ENCODE results near the gene COMMD1. TPM values are rescaled to one million over a fixed set of nuclear protein-coding genes. Genes with fewer than 3 reads are reported as not detected.

The COMMD1 gene
- polyA plus RNA-seq, 1 experiment: 44.6 TPM

- ChIA-PET CTCF (no interaction called here), POLR2A (no interaction called here)
- Histone ChIP-seq H3K4me3 (ENCODE audit: low read depth, low read length) (no peak overlapping the region), H3K36me3 (ENCODE audit: control insufficient read depth, insufficient read depth, low read length) (no peaks in the 10 kb centered on the region), H3K27me3 (ENCODE audit: control insufficient read depth, insufficient read depth, low read length) (no peaks in the 10 kb centered on the region)
- TF ChIP-seq, protein P1, sequence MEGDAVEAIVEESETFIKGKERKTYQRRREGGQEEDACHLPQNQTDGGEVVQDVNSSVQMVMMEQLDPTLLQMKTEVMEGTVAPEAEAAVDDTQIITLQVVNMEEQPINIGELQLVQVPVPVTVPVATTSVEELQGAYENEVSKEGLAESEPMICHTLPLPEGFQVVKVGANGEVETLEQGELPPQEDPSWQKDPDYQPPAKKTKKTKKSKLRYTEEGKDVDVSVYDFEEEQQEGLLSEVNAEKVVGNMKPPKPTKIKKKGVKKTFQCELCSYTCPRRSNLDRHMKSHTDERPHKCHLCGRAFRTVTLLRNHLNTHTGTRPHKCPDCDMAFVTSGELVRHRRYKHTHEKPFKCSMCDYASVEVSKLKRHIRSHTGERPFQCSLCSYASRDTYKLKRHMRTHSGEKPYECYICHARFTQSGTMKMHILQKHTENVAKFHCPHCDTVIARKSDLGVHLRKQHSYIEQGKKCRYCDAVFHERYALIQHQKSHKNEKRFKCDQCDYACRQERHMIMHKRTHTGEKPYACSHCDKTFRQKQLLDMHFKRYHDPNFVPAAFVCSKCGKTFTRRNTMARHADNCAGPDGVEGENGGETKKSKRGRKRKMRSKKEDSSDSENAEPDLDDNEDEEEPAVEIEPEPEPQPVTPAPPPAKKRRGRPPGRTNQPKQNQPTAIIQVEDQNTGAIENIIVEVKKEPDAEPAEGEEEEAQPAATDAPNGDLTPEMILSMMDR (IDR thresholded peaks at IDR 0.05; ENCODE audit: insufficient read depth, low read depth, low read length): no peak
- DNase-seq (ENCODE audit: low read depth): no peak
These were observed 205.0 kb downstream of the COMMD1 start for GRCh38 chr2:62110415-62111025.

GRCh38 chr2:62112179-62112578 is 206.7 kb downstream of the COMMD1 start:
- no peaks in the 10 kb centered on the region for H3K36me3 ChIP-seq (ENCODE audit: control insufficient read depth, insufficient read depth, low read length)
- POLR2A ChIA-PET: no interaction called here
- no peak overlapping the region for H3K4me3 ChIP-seq (ENCODE audit: low read depth, low read length)
- H3K27me3 ChIP-seq (ENCODE audit: control insufficient read depth, insufficient read depth, low read length): no peaks in the 10 kb centered on the region
- CTCF ChIA-PET: interaction anchor here (0.8 kb wide), 1 partner anchor 20 kb away, joined by 3 read pairs; no protein-coding TSS in a partner anchor
- TF ChIP-seq, protein P1 (IDR thresholded peaks at IDR 0.05; ENCODE audit: insufficient read depth, low read depth, low read length): no peak
- peak; percentile 17 for DNase-seq (ENCODE audit: low read depth)

- H3K27me3 ChIP-seq (ENCODE audit: control insufficient read depth, insufficient read depth, low read length): no peaks in the 10 kb centered on the region
- TF ChIP-seq, protein P1 (IDR thresholded peaks at IDR 0.05; ENCODE audit: insufficient read depth, low read depth, low read length): no peak
- CTCF ChIA-PET: no interaction called here
- POLR2A ChIA-PET: no interaction called here
- DNase-seq (ENCODE audit: low read depth): no peak
- no peaks in the 10 kb centered on the region for H3K36me3 ChIP-seq (ENCODE audit: control insufficient read depth, insufficient read depth, low read length)
- no peak overlapping the region for H3K4me3 ChIP-seq (ENCODE audit: low read depth, low read length)
These were observed 209.1 kb downstream of the COMMD1 start for GRCh38 chr2:62114564-62114963.

- TF ChIP-seq, protein P1 (IDR thresholded peaks at IDR 0.05; ENCODE audit: insufficient read depth, low read depth, low read length): no peak
- CTCF ChIA-PET: no interaction called here
- POLR2A ChIA-PET: interaction anchor here (0.6 kb wide), 1 partner anchor 13 kb away, joined by 3 read pairs; no protein-coding TSS in a partner anchor
- H3K27me3 ChIP-seq (ENCODE audit: control insufficient read depth, insufficient read depth, low read length): no peaks in the 10 kb centered on the region
- DNase-seq (ENCODE audit: low read depth): no peak
- H3K4me3 ChIP-seq (ENCODE audit: low read depth, low read length): no peak overlapping the region
- no peaks in the 10 kb centered on the region for H3K36me3 ChIP-seq (ENCODE audit: control insufficient read depth, insufficient read depth, low read length)
These were observed 211.5 kb downstream of the COMMD1 start for GRCh38 chr2:62116983-62117382.

GRCh38 chr2:62118160-62118559 is 212.7 kb downstream of the COMMD1 start:
- no peaks in the 10 kb centered on the region for H3K36me3 ChIP-seq (ENCODE audit: control insufficient read depth, insufficient read depth, low read length)
- POLR2A ChIA-PET: no interaction called here
- DNase-seq (ENCODE audit: low read depth): no peak
- CTCF ChIA-PET: interaction anchor here (0.7 kb wide), 1 partner anchor 13 kb away, joined by 3 read pairs; no protein-coding TSS in a partner anchor
- H3K4me3 ChIP-seq (ENCODE audit: low read depth, low read length): no peak overlapping the region
- TF ChIP-seq, protein P1 (IDR thresholded peaks at IDR 0.05; ENCODE audit: insufficient read depth, low read depth, low read length): no peak
- H3K27me3 ChIP-seq (ENCODE audit: control insufficient read depth, insufficient read depth, low read length): no peaks in the 10 kb centered on the region

Measured in BJ (cell line).